Aorta (tissue), 5 donors: Measurements from ENCODE around the gene RALGAPA2. TPM values are rescaled to one million over a fixed set of nuclear protein-coding genes. Genes with fewer than 3 reads are reported as not detected.

Source experiments
- ATAC-seq: fragments of 200-7000 bp; cut with Tn5 transposase; one replicate; pipeline ENCODE4 v1.9.1; 2022; ENCODE audit warnings: moderate library complexity; ENCODE audit not compliant: low FRiP score
- DNase-seq, 2 donors: peaks; one replicate each; pipeline ENCODE4 v3.0.0-alpha.2; 2020
- H3K27ac ChIP-seq, 2 donors: one replicate each; pipeline ENCODE4 v1.5.1; 2013; ENCODE audit warnings: low read length in 2 of 2, mild to moderate bottlenecking in 2 of 2, moderate library complexity in 2 of 2, control low read depth in 1 of 2, inconsistent platforms in 1 of 2, low read depth in 1 of 2
- H3K27me3 ChIP-seq, 2 donors: one replicate each; pipeline ENCODE4 v1.6.1; 2013; ENCODE audit warnings: control low read depth in 1 of 2, low read length in 1 of 2, mild to moderate bottlenecking in 1 of 2, moderate library complexity in 1 of 2; ENCODE audit not compliant: insufficient read depth in 2 of 2, control insufficient read depth in 1 of 2
- H3K36me3 ChIP-seq, 2 donors: one replicate each; pipeline ENCODE4 v1.6.1; 2013; ENCODE audit warnings: control low read depth in 1 of 2, low read length in 1 of 2, mild to moderate bottlenecking in 1 of 2; ENCODE audit not compliant: insufficient read depth in 2 of 2, control insufficient read depth in 1 of 2
- H3K4me1 ChIP-seq, 2 donors: one replicate each; pipeline ENCODE4 v1.6.1; 2013; ENCODE audit warnings: low read length in 2 of 2, control low read depth in 1 of 2, mild to moderate bottlenecking in 1 of 2, moderate library complexity in 1 of 2; ENCODE audit not compliant: insufficient read depth in 2 of 2, control insufficient read depth in 1 of 2
- H3K4me3 ChIP-seq, 2 donors: one replicate each; pipeline ENCODE4 v1.5.1; 2013; ENCODE audit warnings: low read length in 2 of 2, control low read depth in 1 of 2, mild to moderate bottlenecking in 1 of 2
- H3K9me3 ChIP-seq: one replicate; pipeline ENCODE4 v1.6.1; 2013; ENCODE audit warnings: mild to moderate bottlenecking, low read length; ENCODE audit not compliant: control insufficient read depth
- WGBS, 2 donors: extraction: QIAGEN DNeasy Blood & Tissue Kit; methylation state at CpG; one replicate each; pipeline ENCODE4 v1.1.7; 2013; 5-methylcytosine and 5-hydroxymethylcytosine counted together
- intact Hi-C, 2 donors: fragments of 100-400 bp; cut with DNase I; formaldehyde crosslinking; loops; one replicate each; pipeline versions ENCODE4 v1.14.2 to v1.15.0; 2022
- polyA plus RNA-seq, 2 donors: library from polyadenylated mRNA; stranded (reverse); fragments of 200-250 nt; gene quantifications; one replicate each; pipeline ENCODE4 v1.2.3, GENCODE V29; 2013
- total RNA-seq, 2 donors: library from RNA; stranded (reverse); fragmentation: NEBNext Ultra II Directional; extraction: Animal tissue kit (Norgen Biotek cat#: 25700); gene quantifications; one replicate each; pipeline ENCODE4 v1.2.1, GENCODE V29; 2021
- donor health status: healthy with polysubstance abuse.
- donor health status: Bipolar disorder and iron deficiency.
- donor health status: DM: no; HTN: no; CAD: no.
- donor health status: DM: no; HTN: no; CAD: no.
- donor health status: DM: yes; HTN: yes; CAD: no.

The RALGAPA2 gene
- total and polyA plus RNA-seq, 4 donors = 2.2 to 62.3 (median 19.2) TPM

GRCh38 chr20:20697325-20697845 lies 15.1 kb downstream of the RALGAPA2 start:
- 86 to 91% methylated on average over 4 of the region's 4 CpGs for WGBS, 2 donors
- Histone ChIP-seq H3K9me3 (no peaks in the 10 kb centered on the region), H3K27me3 (no peaks in the 10 kb centered on the region), H3K27ac (no peak overlapping the region), H3K4me3 (no peak overlapping the region), H3K4me1 (peaks cover 0 to 6% of the 10 kb centered on the region in 2 donors), H3K36me3 (no peaks in the 10 kb centered on the region)
- intact Hi-C loops = no loop called here
- no peak for DNase-seq
- ATAC-seq = no peak

GRCh38 chr20:20695250-20695816 lies 17.1 kb downstream of the RALGAPA2 start:
- WGBS, 2 donors = 91 to 99% methylated on average over 1 of the region's 1 CpG
- peaks cover 0 to 6% of the 10 kb centered on the region in 2 donors for H3K4me1 ChIP-seq
- intact Hi-C loops = no loop called here
- ATAC-seq (no peak), DNase-seq (no peak)
- no peak overlapping the region for H3K27ac ChIP-seq
- H3K27me3 ChIP-seq = no peaks in the 10 kb centered on the region
- H3K36me3 ChIP-seq = no peaks in the 10 kb centered on the region
- H3K4me3 ChIP-seq = no peak overlapping the region
- no peaks in the 10 kb centered on the region for H3K9me3 ChIP-seq

- no peaks in the 10 kb centered on the region for H3K27me3 ChIP-seq
- H3K4me3 ChIP-seq = no peak overlapping the region
- no peaks in the 10 kb centered on the region for H3K36me3 ChIP-seq
- 84 to 93% methylated on average over 4 of the region's 4 CpGs for WGBS, 2 donors
- H3K27ac ChIP-seq = no peak overlapping the region
- no peaks in the 10 kb centered on the region for H3K9me3 ChIP-seq
- DNase-seq (no peak), ATAC-seq (no peak)
- H3K4me1 ChIP-seq = peaks cover 0 to 6% of the 10 kb centered on the region in 2 donors
- intact Hi-C loops = no loop called here
Observed at GRCh38 chr20:20694591-20694990, 17.9 kb downstream of the RALGAPA2 start.

GRCh38 chr20:20692587-20692986 lies 19.9 kb downstream of the RALGAPA2 start:
- H3K27ac ChIP-seq = no peak overlapping the region
- no peaks in the 10 kb centered on the region for H3K9me3 ChIP-seq
- intact Hi-C loops = no loop called here
- H3K4me3 ChIP-seq = no peak overlapping the region
- no peaks in the 10 kb centered on the region for H3K36me3 ChIP-seq
- no peak for ATAC-seq
- DNase-seq = no peak
- H3K27me3 ChIP-seq = no peaks in the 10 kb centered on the region
- peaks cover 0 to 6% of the 10 kb centered on the region in 2 donors for H3K4me1 ChIP-seq
- WGBS, 2 donors = 56 to 71% methylated on average over 1 of the region's 1 CpG

GRCh38 chr20:20691477-20692235 lies 20.8 kb downstream of the RALGAPA2 start:
- H3K27ac ChIP-seq = no peak overlapping the region
- no peaks in the 10 kb centered on the region for H3K27me3 ChIP-seq
- intact Hi-C loops = no loop called here
- H3K36me3 ChIP-seq = no peaks in the 10 kb centered on the region
- H3K4me3 ChIP-seq = no peak overlapping the region
- no peaks in the 10 kb centered on the region for H3K9me3 ChIP-seq
- DNase-seq (no peak), ATAC-seq (no peak)
- WGBS, 2 donors = 97 to 100% methylated on average over 4 of the region's 4 CpGs
- H3K4me1 ChIP-seq = peaks cover 0 to 6% of the 10 kb centered on the region in 2 donors

- Histone ChIP-seq H3K4me1 (no peaks in the 10 kb centered on the region), H3K9me3 (no peaks in the 10 kb centered on the region), H3K27me3 (no peaks in the 10 kb centered on the region), H3K4me3 (no peak overlapping the region), H3K27ac (no peak overlapping the region), H3K36me3 (no peaks in the 10 kb centered on the region)
- DNase-seq (no peak), ATAC-seq (no peak)
- intact Hi-C loops = no loop called here
- WGBS, 2 donors = 95 to 96% methylated on average over 8 of the region's 8 CpGs
Observed at GRCh38 chr20:20690676-20691476, 21.6 kb downstream of the RALGAPA2 start.

- no peak for DNase-seq
- Histone ChIP-seq H3K36me3 (no peaks in the 10 kb centered on the region), H3K4me1 (no peaks in the 10 kb centered on the region), H3K9me3 (no peaks in the 10 kb centered on the region), H3K27ac (no peak overlapping the region), H3K27me3 (no peaks in the 10 kb centered on the region), H3K4me3 (no peak overlapping the region)
- WGBS, 2 donors = 81 to 85% methylated on average over 5 of the region's 5 CpGs
- intact Hi-C loops = no loop called here
- ATAC-seq = no peak
Observed at GRCh38 chr20:20687319-20687718, 25.1 kb downstream of the RALGAPA2 start.

GRCh38 chr20:20685635-20686034 lies 26.8 kb downstream of the RALGAPA2 start:
- no peak overlapping the region for H3K27ac ChIP-seq
- H3K4me1 ChIP-seq = no peaks in the 10 kb centered on the region
- DNase-seq = no peak
- ATAC-seq = no peak
- WGBS, 2 donors = 64 to 83% methylated on average over 3 of the region's 3 CpGs
- H3K27me3 ChIP-seq = no peaks in the 10 kb centered on the region
- intact Hi-C loops = no loop called here
- H3K9me3 ChIP-seq = no peaks in the 10 kb centered on the region
- H3K4me3 ChIP-seq = no peak overlapping the region
- no peaks in the 10 kb centered on the region for H3K36me3 ChIP-seq
